PFSK-1 (cell line): ENCODE results near the gene RHOT2.

Source experiments
- FOXP2 ChIP-seq: optimal IDR thresholded peaks from 2 replicates; pipeline ENCODE3; 2011; ENCODE audit warnings: borderline replicate concordance, control low read depth, inconsistent platforms; ENCODE audit not compliant: insufficient read depth; ENCODE audit errors: extremely low read length, extremely low read depth
- POLR2AphosphoS5 ChIP-seq: IDR thresholded peaks from 2 replicates; pipeline ENCODE4 v1.6.1; 2012; ENCODE audit warnings: low read depth, mild to moderate bottlenecking, control low read depth, low read length, moderate library complexity
- SIN3A ChIP-seq: IDR thresholded peaks from 2 replicates; pipeline ENCODE4 v1.6.1; 2012; ENCODE audit warnings: mild to moderate bottlenecking, low read length, moderate library complexity, borderline replicate concordance; ENCODE audit not compliant: insufficient read depth
- TAF1 ChIP-seq: IDR thresholded peaks from 2 replicates; pipeline ENCODE4 v1.6.1; 2012; ENCODE audit warnings: low read length, control low read depth, borderline replicate concordance; ENCODE audit not compliant: insufficient read depth
- TF ChIP-seq, protein P1 (sequence below), 2 experiments: IDR thresholded peaks; 2 replicates each; pipeline versions ENCODE4 v1.6.1 to v1.8.0; 2011 to 2012; ENCODE audit warnings: low read depth in 2 of 2, low read length in 2 of 2, control low read depth in 1 of 2, inconsistent platforms in 1 of 2, mild to moderate bottlenecking in 1 of 2, moderate library complexity in 1 of 2; ENCODE audit not compliant: insufficient read depth in 1 of 2

RHOT2 gene

DNA sequence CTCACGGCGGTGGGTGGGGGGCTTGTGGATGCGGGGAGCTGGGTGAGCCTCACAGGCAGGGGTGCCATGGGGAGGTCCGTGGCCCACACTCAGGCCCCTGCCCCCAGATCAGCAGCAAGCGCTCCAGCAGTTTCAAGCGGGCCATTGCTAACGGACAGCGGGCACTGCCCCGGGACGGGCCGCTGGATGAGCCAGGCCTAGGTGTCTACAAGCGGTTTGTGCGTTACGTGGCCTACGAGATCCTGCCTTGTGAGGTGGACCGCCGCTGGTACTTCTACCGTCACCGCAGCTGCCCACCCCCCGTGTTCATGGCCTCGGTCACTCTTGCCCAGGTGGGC is 8.6 kb downstream of the RHOT2 start:
- TF ChIP-seq TAF1 (no peak), FOXP2 (no peak), SIN3A (no peak), POLR2AphosphoS5 (no peak)
- TF ChIP-seq, protein P1, sequence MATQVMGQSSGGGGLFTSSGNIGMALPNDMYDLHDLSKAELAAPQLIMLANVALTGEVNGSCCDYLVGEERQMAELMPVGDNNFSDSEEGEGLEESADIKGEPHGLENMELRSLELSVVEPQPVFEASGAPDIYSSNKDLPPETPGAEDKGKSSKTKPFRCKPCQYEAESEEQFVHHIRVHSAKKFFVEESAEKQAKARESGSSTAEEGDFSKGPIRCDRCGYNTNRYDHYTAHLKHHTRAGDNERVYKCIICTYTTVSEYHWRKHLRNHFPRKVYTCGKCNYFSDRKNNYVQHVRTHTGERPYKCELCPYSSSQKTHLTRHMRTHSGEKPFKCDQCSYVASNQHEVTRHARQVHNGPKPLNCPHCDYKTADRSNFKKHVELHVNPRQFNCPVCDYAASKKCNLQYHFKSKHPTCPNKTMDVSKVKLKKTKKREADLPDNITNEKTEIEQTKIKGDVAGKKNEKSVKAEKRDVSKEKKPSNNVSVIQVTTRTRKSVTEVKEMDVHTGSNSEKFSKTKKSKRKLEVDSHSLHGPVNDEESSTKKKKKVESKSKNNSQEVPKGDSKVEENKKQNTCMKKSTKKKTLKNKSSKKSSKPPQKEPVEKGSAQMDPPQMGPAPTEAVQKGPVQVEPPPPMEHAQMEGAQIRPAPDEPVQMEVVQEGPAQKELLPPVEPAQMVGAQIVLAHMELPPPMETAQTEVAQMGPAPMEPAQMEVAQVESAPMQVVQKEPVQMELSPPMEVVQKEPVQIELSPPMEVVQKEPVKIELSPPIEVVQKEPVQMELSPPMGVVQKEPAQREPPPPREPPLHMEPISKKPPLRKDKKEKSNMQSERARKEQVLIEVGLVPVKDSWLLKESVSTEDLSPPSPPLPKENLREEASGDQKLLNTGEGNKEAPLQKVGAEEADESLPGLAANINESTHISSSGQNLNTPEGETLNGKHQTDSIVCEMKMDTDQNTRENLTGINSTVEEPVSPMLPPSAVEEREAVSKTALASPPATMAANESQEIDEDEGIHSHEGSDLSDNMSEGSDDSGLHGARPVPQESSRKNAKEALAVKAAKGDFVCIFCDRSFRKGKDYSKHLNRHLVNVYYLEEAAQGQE (IDR thresholded peaks at IDR 0.05; ENCODE audit: insufficient read depth in 1 of 2, low read depth in 2 of 2, low read length in 2 of 2), result no peak

DNA sequence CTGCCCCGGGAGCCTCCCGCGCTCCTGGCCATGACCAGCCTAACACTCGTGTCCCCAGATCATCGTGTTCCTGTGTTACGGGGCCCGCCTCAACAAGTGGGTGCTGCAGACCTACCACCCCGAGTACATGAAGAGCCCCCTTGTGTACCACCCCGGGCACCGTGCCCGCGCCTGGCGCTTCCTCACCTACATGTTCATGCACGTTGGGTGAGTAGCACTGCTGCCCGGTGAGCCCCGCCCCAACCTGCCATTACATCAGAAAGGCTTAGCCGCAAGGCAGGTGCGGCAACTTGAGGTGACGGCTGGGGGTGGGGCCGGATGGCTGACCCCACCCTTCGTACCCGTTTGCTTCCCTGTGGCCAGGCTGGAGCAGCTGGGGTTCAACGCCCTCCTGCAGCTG is 9.0 kb downstream of the RHOT2 start:
- TF ChIP-seq, protein P1 (IDR thresholded peaks at IDR 0.05; ENCODE audit: insufficient read depth in 1 of 2, low read depth in 2 of 2, low read length in 2 of 2), result no peak
- no peak for TF ChIP-seq POLR2AphosphoS5
- no peak for TF ChIP-seq SIN3A
- TF ChIP-seq FOXP2, result no peak
- TF ChIP-seq TAF1, result no peak

DNA sequence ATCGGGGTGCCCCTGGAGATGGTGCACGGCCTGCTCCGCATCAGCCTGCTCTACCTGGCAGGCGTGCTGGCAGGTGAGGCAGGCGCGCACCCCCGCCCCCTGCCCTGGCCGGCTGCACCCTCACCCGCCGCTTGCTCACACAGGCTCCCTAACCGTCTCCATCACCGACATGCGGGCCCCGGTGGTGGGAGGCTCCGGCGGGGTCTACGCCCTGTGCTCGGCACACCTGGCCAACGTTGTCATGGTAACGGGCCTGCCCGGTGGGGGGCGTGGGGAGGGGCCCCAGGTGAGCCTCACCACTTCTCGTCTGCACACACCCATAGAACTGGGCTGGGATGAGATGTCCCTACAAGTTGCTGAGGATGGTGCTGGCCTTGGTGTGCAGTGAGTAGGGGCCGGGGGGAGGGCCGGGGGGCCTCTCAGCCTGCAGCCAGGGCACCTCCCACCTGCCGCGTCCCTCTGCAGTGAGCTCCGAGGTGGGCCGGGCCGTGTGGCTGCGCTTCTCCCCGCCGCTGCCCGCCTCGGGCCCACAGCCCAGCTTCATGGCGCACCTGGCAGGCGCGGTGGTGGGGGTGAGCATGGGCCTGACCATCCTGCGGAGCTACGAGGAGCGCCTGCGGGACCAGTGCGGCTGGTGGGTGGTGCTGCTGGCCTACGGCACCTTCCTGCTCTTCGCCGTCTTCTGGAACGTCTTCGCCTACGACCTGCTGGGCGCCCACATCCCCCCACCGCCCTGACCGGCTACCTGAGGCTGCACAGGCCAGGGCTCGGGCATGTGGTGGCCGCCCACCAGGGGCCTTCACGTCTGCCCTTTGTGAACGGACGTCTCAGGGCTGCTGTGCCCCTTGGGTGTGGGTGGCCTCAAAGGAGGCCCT is 9.6 kb downstream of the RHOT2 start:
- TF ChIP-seq SIN3A (no peak), POLR2AphosphoS5 (no peak), TAF1 (no peak), FOXP2 (no peak)
- TF ChIP-seq, protein P1 (IDR thresholded peaks at IDR 0.05; ENCODE audit: insufficient read depth in 1 of 2, low read depth in 2 of 2, low read length in 2 of 2), result no peak

DNA sequence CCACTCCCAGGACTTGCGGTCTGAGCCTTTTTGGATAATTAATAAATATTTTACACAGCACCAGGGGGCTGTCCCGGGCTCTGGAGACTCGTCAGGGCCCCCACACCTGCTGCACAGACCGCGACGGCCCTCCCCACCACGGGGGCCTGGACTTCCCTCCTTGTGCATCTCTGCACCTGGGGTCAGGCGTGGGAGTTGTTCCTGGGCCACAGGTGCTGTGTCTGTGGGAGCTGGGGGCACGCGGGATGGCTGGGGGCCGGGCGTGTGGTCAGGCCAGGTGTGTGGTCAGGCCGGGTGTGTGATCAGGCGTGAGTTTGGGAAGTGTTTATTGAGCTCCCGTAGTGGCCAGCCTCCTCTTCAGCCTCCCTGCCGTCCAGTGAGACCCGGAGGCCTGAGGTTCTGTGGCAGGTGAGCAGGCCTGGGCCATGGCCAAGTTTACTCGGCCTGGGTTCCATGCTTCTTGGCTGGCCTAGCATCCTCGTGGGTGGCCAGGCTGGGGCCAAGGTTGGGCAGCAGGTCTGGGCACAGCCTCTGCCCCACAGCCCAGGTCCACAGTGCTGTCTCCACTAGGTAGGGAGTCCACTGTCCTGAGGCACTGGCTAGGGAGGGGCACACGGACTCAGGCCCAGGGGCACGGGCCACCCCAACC is 10.4 kb downstream of the RHOT2 start:
- TF ChIP-seq TAF1, result no peak
- no peak for TF ChIP-seq POLR2AphosphoS5
- TF ChIP-seq, protein P1 (IDR thresholded peaks at IDR 0.05; ENCODE audit: insufficient read depth in 1 of 2, low read depth in 2 of 2, low read length in 2 of 2), result no peak
- no peak for TF ChIP-seq SIN3A
- TF ChIP-seq FOXP2, result no peak
